CD14-positive monocyte (primary cell): ENCODE measurements around the gene MBL2. TPM values are rescaled to one million over a fixed set of nuclear protein-coding genes. Genes with fewer than 3 reads are reported as not detected.

ENCODE experiments used
- DNase-seq, 3 donors: peaks; one replicate each; pipeline ENCODE4 v3.0.0-alpha.2; 2011 to 2022
- H2AFZ ChIP-seq: 2 replicates; pipeline ENCODE4 v1.6.0; 2012; ENCODE audit warnings: mild to moderate bottlenecking, low read depth, low read length, inconsistent platforms; ENCODE audit not compliant: insufficient read depth, poor library complexity, severe bottlenecking
- H3K27ac ChIP-seq, 2 donors: 1 replicate in 1 of 2; 2 replicates in 1 of 2; pipeline ENCODE4 v1.5.1; 2012 to 2013; ENCODE audit warnings: low read length in 2 of 2, control low read depth in 1 of 2, inconsistent platforms in 1 of 2, low read depth in 1 of 2, mild to moderate bottlenecking in 1 of 2
- H3K27me3 ChIP-seq, 2 donors: one replicate each; pipeline versions ENCODE4 v1.6.0 to v1.6.1; 2011 to 2013; ENCODE audit warnings: low read length in 2 of 2; ENCODE audit not compliant: control insufficient read depth in 2 of 2, insufficient read depth in 2 of 2
- H3K36me3 ChIP-seq, 2 donors: replicated peaks in 1 of 2; 1 replicate in 1 of 2; 2 replicates in 1 of 2; pipeline versions ENCODE4 v1.5.1 to v1.6.1; 2012 to 2013; ENCODE audit warnings: low read length in 2 of 2, control low read depth in 1 of 2, inconsistent platforms in 1 of 2, mild to moderate bottlenecking in 1 of 2; ENCODE audit not compliant: insufficient read depth in 2 of 2, control insufficient read depth in 1 of 2
- H3K4me1 ChIP-seq, 2 donors: 1 replicate in 1 of 2; 2 replicates in 1 of 2; pipeline versions ENCODE4 v1.5.1 to v1.6.1; 2012 to 2013; ENCODE audit warnings: low read length in 2 of 2, control low read depth in 1 of 2, inconsistent platforms in 1 of 2, mild to moderate bottlenecking in 1 of 2, moderate library complexity in 1 of 2; ENCODE audit not compliant: insufficient read depth in 2 of 2, control insufficient read depth in 1 of 2
- H3K4me2 ChIP-seq: replicated peaks from 2 replicates; pipeline ENCODE3; 2012; ENCODE audit warnings: low read length, moderate library complexity, mild to moderate bottlenecking; ENCODE audit not compliant: poor library complexity, severe bottlenecking; ENCODE audit errors: extremely low read depth
- H3K4me3 ChIP-seq, 3 experiments: fragments of 200-600 bp in 1 of 3; sonication (generic) in 1 of 3; replicated peaks in 1 of 3; 1 replicate in 2 of 3; 2 replicates in 1 of 3; pipeline ENCODE4 v1.5.1; 2011 to 2013; ENCODE audit warnings: low read length in 3 of 3, mild to moderate bottlenecking in 3 of 3, control low read depth in 2 of 3, low read depth in 2 of 3, inconsistent platforms in 1 of 3, moderate library complexity in 1 of 3
- H3K79me2 ChIP-seq: 2 replicates; pipeline ENCODE4 v1.6.0; 2012; ENCODE audit warnings: mild to moderate bottlenecking, control low read depth, inconsistent platforms, low read length, moderate library complexity; ENCODE audit not compliant: insufficient read depth
- H3K9ac ChIP-seq: 2 replicates; pipeline ENCODE4 v1.6.0; 2017; ENCODE audit warnings: low read length, mild to moderate bottlenecking; ENCODE audit not compliant: insufficient read depth, poor library complexity, severe bottlenecking
- H3K9me3 ChIP-seq, 2 donors: replicated peaks in 1 of 2; 1 replicate in 1 of 2; 2 replicates in 1 of 2; pipeline versions ENCODE4 v1.5.1 to v1.6.1; 2012 to 2013; ENCODE audit warnings: low read length in 2 of 2, control low read depth in 1 of 2; ENCODE audit not compliant: control insufficient read depth in 1 of 2, insufficient read depth in 1 of 2
- H4K20me1 ChIP-seq: 2 replicates; pipeline ENCODE4 v1.6.0; 2012; ENCODE audit warnings: mild to moderate bottlenecking, low read length, control low read depth, moderate library complexity; ENCODE audit not compliant: insufficient read depth
- H3K27ac Mint-ChIP-seq, 7 donors: one replicate each; pipeline ENCODE4 v1.8.0; 2020; ENCODE audit warnings: mild to moderate bottlenecking in 7 of 7, mixed read lengths in 7 of 7, moderate library complexity in 6 of 7, inconsistent platforms in 2 of 7
- H3K27me3 Mint-ChIP-seq, 3 donors: one replicate each; pipeline ENCODE4 v1.8.0; 2021 to 2022; ENCODE audit warnings: low read depth in 3 of 3, mild to moderate bottlenecking in 3 of 3, mixed read lengths in 3 of 3, moderate library complexity in 3 of 3, inconsistent platforms in 1 of 3
- H3K36me3 Mint-ChIP-seq, 2 donors: one replicate each; pipeline ENCODE4 v1.8.0; 2020; ENCODE audit warnings: mixed read lengths in 2 of 2, inconsistent platforms in 1 of 2, mild to moderate bottlenecking in 1 of 2
- H3K4me1 Mint-ChIP-seq: one replicate; pipeline ENCODE4 v1.8.0; 2020; ENCODE audit warnings: mild to moderate bottlenecking, mixed read lengths
- H3K4me3 Mint-ChIP-seq, 2 donors: one replicate each; pipeline ENCODE4 v1.8.0; 2020; ENCODE audit warnings: mild to moderate bottlenecking in 2 of 2, mixed read lengths in 2 of 2, moderate library complexity in 1 of 2
- H3K9me3 Mint-ChIP-seq, 7 donors: one replicate each; pipeline ENCODE4 v1.8.0; 2020 to 2022; ENCODE audit warnings: mixed read lengths in 7 of 7, mild to moderate bottlenecking in 6 of 7, moderate library complexity in 6 of 7, inconsistent platforms in 2 of 7
- CTCF ChIP-seq: fragments of 200-600 bp; IDR thresholded peaks from one replicate; pipeline ENCODE4 v1.8.0; 2022; ENCODE audit warnings: antibody characterized with exemption, mild to moderate bottlenecking
- WGBS: methylation state at CpG from one replicate; pipeline ENCODE4 v1.1.5; 2013; ENCODE audit warnings: missing lambda C conversion rate; ENCODE audit not compliant: insufficient coverage; 5-methylcytosine and 5-hydroxymethylcytosine counted together
- intact Hi-C, 2 donors: fragments of 100-400 bp; cut with micrococcal nuclease; formaldehyde crosslinking; loops; one replicate each; pipeline versions ENCODE4 v1.15.0 to v1.15.1; 2023
- polyA plus RNA-seq, 3 donors: library from polyadenylated mRNA; depleted of rRNA in 1 of 3; unstranded in 2 of 3; stranded (reverse) in 1 of 3; fragments of 300-500 nt in 2 of 3; fragments of >200 nt in 1 of 3; fragmentation: Illumina TruSeq in 2 of 3; gene quantifications; 1 replicate in 2 of 3; 2 replicates in 1 of 3; pipeline ENCODE4 v1.2.3, GENCODE V29; 2012 to 2021

The MBL2 gene
- polyA plus RNA-seq, 3 donors, result not detected

GRCh38 chr10:52768001-52768532, 4.5 kb downstream of the MBL2 start:
- no peak for DNase-seq
- Mint-ChIP-seq H3K27ac (no peak overlapping the region), H3K9me3 (peaks cover 0 to 1% (median 0%) of the 10 kb centered on the region in 7 donors), H3K27me3 (no peaks in the 10 kb centered on the region), H3K4me3 (no peak overlapping the region), H3K36me3 (no peaks in the 10 kb centered on the region), H3K4me1 (no peaks in the 10 kb centered on the region)
- Histone ChIP-seq H3K4me1 (no peaks in the 10 kb centered on the region), H3K27me3 (no peaks in the 10 kb centered on the region), H3K79me2 (no peaks in the 10 kb centered on the region), H3K36me3 (no peaks in the 10 kb centered on the region), H4K20me1 (no peaks in the 10 kb centered on the region), H3K9me3 (no peaks in the 10 kb centered on the region), H3K4me3 (no peak overlapping the region), H3K9ac (no peak overlapping the region), H3K27ac (no peak overlapping the region), H3K4me2 (no peak overlapping the region), H2AFZ (no peak overlapping the region)
- WGBS, result 47% methylated on average over 3 of the region's 3 CpGs
- intact Hi-C loops, result no loop called here
- TF ChIP-seq CTCF, result no peak

DNA sequence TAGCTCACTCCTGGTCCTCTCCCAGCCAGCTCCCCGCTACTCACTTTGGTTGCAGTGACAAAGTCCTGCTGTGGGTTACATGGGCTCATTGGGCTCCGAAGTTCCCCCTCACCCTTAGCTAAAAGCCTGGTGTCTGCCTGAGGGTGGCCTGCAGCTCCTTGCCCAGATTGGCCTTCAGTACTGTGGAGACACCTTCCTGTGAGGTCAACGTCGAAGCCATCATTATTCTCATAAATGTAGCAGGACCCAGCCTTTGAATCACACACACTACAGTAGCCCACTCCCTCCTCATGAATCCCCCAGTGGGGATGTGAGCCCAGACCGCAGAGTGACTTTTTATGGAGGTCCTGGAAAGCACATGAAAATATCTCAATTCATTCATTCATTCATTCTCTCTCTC, 10.5 kb downstream of the MBL2 start:
- Mint-ChIP-seq H3K27ac (no peak overlapping the region), H3K9me3 (peaks cover 0 to 4% (median 0%) of the 10 kb centered on the region in 7 donors), H3K36me3 (no peaks in the 10 kb centered on the region), H3K4me3 (no peak overlapping the region), H3K27me3 (peaks cover 0 to 4% (median 1%) of the 10 kb centered on the region in 3 donors), H3K4me1 (peaks cover 30% of the 10 kb centered on the region)
- Histone ChIP-seq H4K20me1 (no peaks in the 10 kb centered on the region), H3K4me1 (peaks cover 18 to 25% of the 10 kb centered on the region in 2 donors), H3K79me2 (no peaks in the 10 kb centered on the region), H3K4me3 (no peak overlapping the region), H3K27ac (no peak overlapping the region), H2AFZ (no peak overlapping the region), H3K27me3 (no peaks in the 10 kb centered on the region), H3K4me2 (no peak overlapping the region), H3K9me3 (no peaks in the 10 kb centered on the region), H3K9ac (no peak overlapping the region), H3K36me3 (no peaks in the 10 kb centered on the region)
- intact Hi-C loops, result no loop called here
- TF ChIP-seq CTCF, result no peak
- no peak for DNase-seq
- WGBS, result 97% methylated on average over 5 of the region's 5 CpGs
